ENCODE data around the gene MLN. TPM values are rescaled to one million over a fixed set of nuclear protein-coding genes. Genes with fewer than 3 reads are reported as not detected.

MLN gene
- polyA plus RNA-seq, 4 donors = 0.53 to 2.4 (median 1.3) TPM; not detected in 1

DNA sequence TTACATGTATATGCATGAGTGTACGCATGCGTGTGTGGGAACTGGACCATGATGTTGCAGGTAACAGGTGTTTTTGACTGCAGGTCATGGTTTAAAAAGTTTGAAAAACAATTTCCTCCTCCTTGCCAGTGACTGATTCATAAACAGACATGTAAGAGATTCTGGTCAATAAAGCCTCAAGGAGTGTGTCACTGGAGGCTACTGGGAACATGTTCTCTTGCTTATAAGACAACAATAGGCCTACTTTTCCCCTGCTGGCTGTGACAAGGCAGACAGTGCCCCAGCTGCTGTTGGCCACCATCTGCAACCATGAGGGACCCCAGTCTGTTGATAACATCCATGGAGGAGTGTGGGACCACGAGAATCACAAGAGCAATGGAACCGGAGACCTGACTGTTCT lies 27.6 kb downstream of the MLN start:
- no peak for DNase-seq (ENCODE audit: low read depth in 4 of 4, low spot score in 3 of 4)

DNA sequence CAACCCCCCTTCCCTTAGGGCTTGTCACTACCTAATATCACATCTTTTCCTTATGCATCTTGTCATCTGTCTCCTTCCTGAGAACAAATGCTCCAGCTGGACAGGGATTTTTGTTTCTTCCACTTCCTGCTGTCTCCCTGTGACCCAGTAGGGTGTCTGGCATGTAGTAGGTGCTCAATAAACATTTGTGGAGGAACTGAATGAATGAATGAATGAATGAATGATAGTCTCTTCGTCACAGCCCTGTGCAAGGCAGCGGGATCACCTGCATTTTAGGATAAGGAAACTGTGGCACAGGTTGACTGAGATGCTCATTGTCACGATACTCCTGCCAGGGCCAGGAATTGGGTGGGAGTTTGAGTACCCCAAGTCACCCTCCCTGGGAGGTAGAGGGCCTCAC lies 29.0 kb downstream of the MLN start:
- no peak for DNase-seq (ENCODE audit: low read depth in 4 of 4, low spot score in 3 of 4)

- DNase-seq (ENCODE audit: low read depth in 4 of 4, low spot score in 3 of 4) = no peak
Observed at GRCh38 chr6:33772902-33773472, 30.8 kb downstream of the MLN start.

DNA sequence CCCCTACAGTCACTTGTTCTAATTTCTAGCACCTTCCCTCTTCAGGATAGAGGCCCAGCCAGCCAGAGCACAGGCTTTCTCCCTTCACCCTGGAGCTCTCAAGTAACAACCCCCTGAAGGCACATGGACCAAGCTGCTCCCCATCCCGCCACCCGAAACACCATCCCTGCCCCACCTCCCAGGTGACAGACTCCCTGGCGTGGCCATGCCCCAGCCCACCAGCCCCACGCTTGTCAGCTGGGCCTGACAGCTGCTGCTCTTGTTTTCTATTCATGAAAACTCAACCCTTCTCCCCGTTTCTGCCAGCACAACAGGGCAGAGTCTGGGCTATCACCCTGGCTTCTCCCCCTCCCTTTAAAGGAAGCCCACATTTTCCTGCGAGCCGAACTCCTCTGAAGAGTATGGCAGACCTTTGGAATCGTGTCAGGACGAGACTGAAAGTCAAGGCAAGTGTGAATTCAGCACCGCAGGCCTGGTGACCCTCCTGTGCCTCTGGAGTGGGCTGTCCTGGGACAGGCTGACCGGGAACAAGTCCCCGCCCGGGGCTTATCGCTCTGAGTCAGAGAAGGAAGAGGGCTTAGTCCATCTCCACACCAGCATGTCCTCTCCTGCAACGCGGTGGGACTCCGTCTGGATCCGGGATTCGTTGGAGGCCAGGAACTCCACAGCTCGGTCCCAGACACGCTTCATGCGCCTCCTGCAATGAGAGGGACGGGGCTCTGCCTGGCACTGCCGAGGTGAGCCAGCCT lies 31.5 kb downstream of the MLN start:
- DNase-seq (ENCODE audit: low read depth in 4 of 4, low spot score in 3 of 4) = no peak

GRCh38 chr6:33771146-33772081 lies 32.4 kb downstream of the MLN start:
- peak in 1 of 4 donors; percentile 58 for DNase-seq (ENCODE audit: low read depth in 4 of 4, low spot score in 3 of 4)

- DNase-seq (ENCODE audit: low read depth in 4 of 4, low spot score in 3 of 4) = no peak
Observed at GRCh38 chr6:33770833-33771145, 33.0 kb downstream of the MLN start.

DNA sequence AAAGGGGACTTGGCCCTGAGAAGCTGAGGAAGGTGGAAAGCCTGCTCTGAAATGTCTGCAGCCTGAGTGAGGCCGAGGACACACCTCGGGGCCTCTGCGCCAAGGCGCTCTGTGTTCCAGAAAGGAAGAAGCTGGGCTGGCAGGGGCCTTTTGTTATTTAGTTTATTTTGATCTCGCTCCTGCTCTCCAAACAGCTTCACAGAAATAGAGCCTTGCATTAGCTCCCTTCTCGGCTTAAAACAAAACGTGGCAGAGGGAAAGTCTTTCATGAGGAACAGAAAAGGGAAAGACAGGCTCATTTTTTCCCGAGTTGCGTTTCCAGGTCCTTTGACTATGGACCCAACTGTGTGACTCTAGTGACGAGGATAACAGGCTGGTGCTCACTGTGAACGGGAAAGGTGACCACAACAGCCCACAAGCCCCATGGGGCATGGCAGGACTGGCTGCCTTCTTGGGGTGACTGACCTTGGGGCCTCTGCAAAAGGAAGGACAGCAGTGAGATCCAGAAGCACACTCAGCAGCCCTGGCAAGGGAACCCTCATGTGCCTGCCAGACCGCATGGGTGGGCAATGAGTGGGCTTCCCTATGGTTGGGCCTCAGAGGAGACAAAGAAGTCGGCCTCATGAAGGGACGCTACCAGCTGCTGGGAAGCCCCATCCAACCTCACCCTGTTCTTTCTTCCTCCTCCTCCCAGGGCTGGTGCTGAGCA lies 33.5 kb downstream of the MLN start:
- DNase-seq (ENCODE audit: low read depth in 4 of 4, low spot score in 3 of 4) = no peak

GRCh38 chr6:33769248-33769821 lies 34.5 kb downstream of the MLN start:
- DNase-seq (ENCODE audit: low read depth in 4 of 4, low spot score in 3 of 4) = no peak

- DNase-seq (ENCODE audit: low read depth in 4 of 4, low spot score in 3 of 4) = no peak
Observed at GRCh38 chr6:33768644-33769120, 35.1 kb downstream of the MLN start.

DNA sequence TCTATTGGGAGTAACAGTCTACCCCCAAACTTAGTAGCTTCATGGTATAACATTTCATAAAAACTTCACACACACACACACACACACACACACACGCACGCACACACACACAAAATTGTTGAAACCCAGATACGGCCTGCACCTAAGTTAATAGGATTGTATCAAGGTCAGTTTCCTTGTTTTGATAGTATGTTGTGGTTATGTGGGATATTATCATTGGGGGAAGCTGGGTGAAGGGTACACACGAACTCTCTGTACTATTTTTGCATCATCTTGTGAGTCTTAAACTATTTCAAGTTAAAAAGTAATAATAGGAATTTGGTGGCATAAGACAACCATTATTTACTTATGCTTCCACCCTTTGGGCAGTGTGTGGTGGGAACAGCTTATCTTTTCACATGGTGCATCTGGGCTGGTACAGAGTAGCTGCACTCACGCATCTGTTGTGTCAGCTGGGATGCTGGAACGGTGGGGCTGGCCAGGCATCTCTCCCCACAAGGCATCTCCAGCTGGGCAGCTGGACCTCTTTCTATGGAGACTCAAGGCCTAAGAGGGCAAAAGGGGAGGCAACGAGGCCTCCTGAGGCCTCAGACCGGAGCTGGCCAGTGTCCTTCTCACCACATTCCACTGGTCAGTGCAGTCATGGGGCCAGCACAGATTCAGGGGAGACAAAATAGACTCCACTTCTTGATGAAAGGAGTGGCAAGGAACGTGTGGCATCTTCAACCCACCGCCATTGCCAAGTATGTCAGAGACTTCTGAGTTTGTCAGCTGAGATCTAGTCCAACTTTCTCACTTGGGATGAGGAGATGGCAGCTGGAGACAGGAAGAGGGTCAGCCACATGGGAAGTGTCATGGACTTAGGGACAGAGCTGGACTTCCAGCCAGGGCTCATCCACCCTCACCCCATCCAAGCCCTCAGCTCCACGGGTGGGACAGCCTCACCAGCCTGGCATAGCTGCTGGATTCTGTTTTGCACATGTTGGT lies 36.6 kb downstream of the MLN start:
- DNase-seq (ENCODE audit: low read depth in 4 of 4, low spot score in 3 of 4) = no peak

- DNase-seq (ENCODE audit: low read depth in 4 of 4, low spot score in 3 of 4) = no peak
Observed at GRCh38 chr6:33765368-33765767, 38.4 kb downstream of the MLN start.

- no peak for DNase-seq (ENCODE audit: low read depth in 4 of 4, low spot score in 3 of 4)
Observed at GRCh38 chr6:33764036-33764435, 39.8 kb downstream of the MLN start.

DNA sequence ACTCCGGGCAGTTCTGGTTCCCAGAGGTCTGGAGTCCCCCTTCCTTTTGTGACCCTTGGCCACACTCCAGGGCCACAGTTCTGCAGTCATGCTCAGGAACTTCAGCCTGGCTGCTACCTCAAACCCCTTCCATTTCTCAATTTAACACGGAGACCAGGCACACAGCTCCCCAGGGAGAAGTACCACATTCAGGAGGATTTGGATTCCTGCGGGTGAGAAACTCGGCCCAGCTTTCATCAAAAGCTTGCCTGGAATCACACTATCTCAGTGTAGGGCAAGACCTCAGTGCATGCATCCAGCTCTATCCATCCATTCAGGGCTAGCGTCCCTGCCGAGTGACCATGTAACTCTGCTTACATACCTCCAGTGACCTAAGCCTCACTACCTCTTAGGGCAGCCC lies 40.3 kb downstream of the MLN start:
- no peak for DNase-seq (ENCODE audit: low read depth in 4 of 4, low spot score in 3 of 4)

- DNase-seq (ENCODE audit: low read depth in 4 of 4, low spot score in 3 of 4) = no peak
Observed at GRCh38 chr6:33762713-33763112, 41.1 kb downstream of the MLN start.

DNA sequence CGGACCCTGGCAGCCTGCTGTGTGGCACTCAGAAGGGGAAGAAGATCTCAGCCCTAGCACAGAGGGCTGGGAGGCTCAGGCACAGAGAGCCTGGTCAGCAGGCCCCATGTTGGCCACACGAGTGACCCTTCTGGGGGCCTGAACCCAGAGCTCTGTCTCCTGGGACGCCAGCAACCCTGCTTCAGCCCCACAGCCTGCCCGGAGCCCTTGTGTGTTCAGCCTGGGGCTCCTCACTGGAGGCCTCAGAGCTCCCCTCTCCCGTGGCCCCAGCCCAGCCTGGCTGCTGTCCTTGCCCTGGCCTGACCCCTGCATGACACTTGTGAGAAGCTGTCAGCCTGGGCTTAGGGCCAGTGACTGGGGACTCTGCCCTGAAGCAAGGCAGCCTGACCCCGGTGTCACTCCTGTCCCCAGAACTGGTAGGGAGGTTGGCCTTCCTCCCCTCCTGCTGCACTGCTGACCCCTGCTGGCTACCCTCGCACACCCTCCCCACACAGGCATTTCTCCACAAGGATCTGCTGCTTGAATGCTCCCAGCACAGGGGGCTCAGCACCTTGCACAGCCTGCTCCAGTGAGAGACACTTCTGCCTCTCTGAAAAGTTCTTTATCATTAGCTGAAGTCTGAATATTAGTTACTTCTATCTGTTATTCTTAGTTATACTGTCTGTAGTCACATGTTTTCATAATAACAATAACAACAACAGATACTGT lies 41.7 kb downstream of the MLN start:
- no peak for DNase-seq (ENCODE audit: low read depth in 4 of 4, low spot score in 3 of 4)

- DNase-seq (ENCODE audit: low read depth in 4 of 4, low spot score in 3 of 4) = no peak
Observed at GRCh38 chr6:33761581-33761921, 42.3 kb downstream of the MLN start.

GRCh38 chr6:33759887-33760629 lies 43.7 kb downstream of the MLN start:
- no peak for DNase-seq (ENCODE audit: low read depth in 4 of 4, low spot score in 3 of 4)

DNA sequence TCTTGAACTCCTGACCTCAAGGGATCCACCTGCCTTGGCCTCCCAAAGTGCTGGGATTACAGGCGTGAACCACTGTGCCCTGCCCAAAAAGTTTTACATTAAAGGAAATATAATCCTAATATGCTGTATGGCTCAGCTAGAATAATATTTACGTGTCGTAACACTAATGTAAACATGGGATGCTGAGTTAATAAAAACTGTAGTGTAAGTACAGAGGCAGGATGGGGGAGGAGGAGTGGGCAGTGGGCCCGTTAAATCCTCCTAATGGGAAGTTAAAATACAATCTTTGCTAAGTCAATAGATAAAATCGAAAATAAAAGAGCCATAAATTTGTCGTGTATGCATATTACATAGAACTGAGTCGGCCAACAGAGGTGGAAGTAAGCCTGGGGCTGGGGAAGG lies 45.0 kb downstream of the MLN start:
- DNase-seq (ENCODE audit: low read depth in 4 of 4, low spot score in 3 of 4) = no peak

All from left renal pelvis (tissue), 4 donors.